Panc1 (cell line): ENCODE data around the gene CACNA1G. TPM values are rescaled to one million over a fixed set of nuclear protein-coding genes. Genes with fewer than 3 reads are reported as not detected.

ENCODE experiments used
- ATAC-seq: fragments of 200-7000 bp; cut with Tn5 transposase; 2 replicates; pipeline ENCODE4 v1.9.1; 2020; ENCODE audit warnings: mild to moderate bottlenecking, moderate library complexity
- BruUV-seq: library from RNA; stranded (reverse); fragments of 400-500 nt; replicated peaks from 2 replicates; lab custom pipeline; 2021; lab: Mats Ljungman, UMichigan
- CTCF ChIA-PET: fragments of 300-600 bp; sonication (Branson Sonifier 250); formaldehyde crosslinking; loops from one replicate; lab custom pipeline; 2022; ENCODE audit warnings: antibody characterized with exemption; lab: Charles Lee
- POLR2A ChIA-PET: fragments of 300-600 bp; sonication (Branson Sonifier 250); formaldehyde crosslinking; loops from one replicate; lab custom pipeline; 2022; ENCODE audit warnings: antibody characterized with exemption; lab: Charles Lee
- DNase-seq: peaks from one replicate; pipeline ENCODE4 v3.0.0-alpha.2; 2010; ENCODE audit warnings: low read depth, low spot score
- H3K27ac ChIP-seq: 2 replicates; pipeline ENCODE4 v1.5.1; 2011; ENCODE audit warnings: mild to moderate bottlenecking, low read length, inconsistent platforms
- H3K27me3 ChIP-seq: fragments of 200-500 bp; sonication (Bioruptor generic); 2 replicates; pipeline ENCODE4 v1.6.0; 2014; ENCODE audit warnings: low read length, inconsistent platforms; ENCODE audit not compliant: control insufficient read depth, insufficient read depth
- H3K36me3 ChIP-seq: fragments of 200-500 bp; sonication (Bioruptor generic); 2 replicates; pipeline ENCODE4 v1.5.1; 2014; ENCODE audit warnings: inconsistent platforms, mild to moderate bottlenecking, low read length, moderate library complexity; ENCODE audit not compliant: control insufficient read depth, insufficient read depth
- H3K4me1 ChIP-seq: 2 replicates; pipeline ENCODE4 v1.5.1; 2011; ENCODE audit warnings: inconsistent platforms, mild to moderate bottlenecking, low read length, moderate library complexity; ENCODE audit not compliant: control insufficient read depth, insufficient read depth
- H3K4me3 ChIP-seq, 2 experiments: 2 replicates each; pipeline ENCODE4 v1.5.1; 2011 to 2012; ENCODE audit warnings: low read depth in 2 of 2, low read length in 2 of 2, mild to moderate bottlenecking in 2 of 2, inconsistent platforms in 1 of 2, moderate library complexity in 1 of 2
- H3K9me3 ChIP-seq: fragments of 200-500 bp; sonication (Bioruptor generic); 2 replicates; pipeline ENCODE4 v1.5.1; 2014; ENCODE audit warnings: low read depth, mild to moderate bottlenecking, inconsistent platforms, low read length, moderate library complexity; ENCODE audit not compliant: control insufficient read depth, insufficient read depth
- POLR2AphosphoS5 ChIP-seq: IDR thresholded peaks from 2 replicates; pipeline ENCODE4 v1.6.1; 2012; ENCODE audit warnings: mild to moderate bottlenecking, low read depth, low read length, moderate library complexity
- SIN3A ChIP-seq: IDR thresholded peaks from 2 replicates; pipeline ENCODE4 v1.6.1; 2012; ENCODE audit warnings: low read depth, mild to moderate bottlenecking, low read length, moderate library complexity, borderline replicate concordance; ENCODE audit not compliant: insufficient read depth
- TCF7L2 ChIP-seq: IDR thresholded peaks from 2 replicates; pipeline ENCODE4 v1.6.1; 2011; ENCODE audit warnings: mild to moderate bottlenecking, low read depth, low read length, inconsistent platforms
- in situ Hi-C: cut with HindIII; loops from 2 replicates; pipeline ENCODE4 v1.10.0; 2016; ENCODE audit warnings: low sequenced_read_pairs, low pct_unique_long_range_greater_than_20kb
- intact Hi-C: fragments of 100-400 bp; cut with micrococcal nuclease; formaldehyde crosslinking; loops from one replicate; pipeline ENCODE4 v1.10.0; 2022; ENCODE audit not compliant: unreplicated experiment
- total RNA-seq: library from RNA; stranded (reverse); gene quantifications from one replicate; pipeline ENCODE4 v1.2.1, GENCODE V29; 2021; ENCODE audit not compliant: unreplicated experiment
- TF ChIP-seq, protein P1 (sequence below), 2 experiments: IDR thresholded peaks; 2 replicates each; pipeline ENCODE4 v1.6.1; 2011 to 2012; ENCODE audit warnings: low read depth in 2 of 2, control low read depth in 1 of 2, low read length in 1 of 2, mild to moderate bottlenecking in 1 of 2, moderate library complexity in 1 of 2; ENCODE audit not compliant: insufficient read depth in 1 of 2
- TF ChIP-seq, protein P2 (sequence below): fragments of 450-650 bp; IDR thresholded peaks from 2 replicates; pipeline ENCODE4 v1.5.1; 2017; ENCODE audit warnings: mild to moderate bottlenecking

Gene CACNA1G
- total RNA-seq, 1 experiment from 2014 or later: 10.0 TPM

DNA sequence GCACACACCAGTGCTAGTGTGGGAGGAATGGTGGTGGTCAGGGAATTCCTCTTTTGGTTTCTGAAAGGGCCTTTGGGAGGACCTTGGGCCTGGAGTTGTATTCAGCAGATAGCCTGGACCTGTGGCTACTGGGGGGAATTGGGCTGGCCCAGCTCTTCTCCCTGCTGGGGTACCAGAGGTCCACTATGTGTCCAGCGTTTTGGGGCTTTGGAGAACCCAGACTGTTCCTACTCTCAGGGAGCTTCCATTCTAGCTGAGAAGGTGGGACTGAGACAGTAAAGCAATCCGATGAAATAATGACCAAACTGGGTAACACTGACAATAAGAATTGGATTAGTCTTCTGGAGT, 25.6 kb upstream of the CACNA1G start:
- DNase-seq: no peak
- in situ Hi-C loops (no loop called here), intact Hi-C loops (loop anchor here (5.0 kb wide), 1 partner anchor 53 kb away; no protein-coding TSS in a partner anchor)
- Histone ChIP-seq H3K27me3 (no peaks in the 10 kb centered on the region), H3K27ac (peak overlapping the region; percentile 23; the same call in 1 of the 2 replicates), H3K36me3 (no peaks in the 10 kb centered on the region; the same call in 1 of the 2 replicates), H3K9me3 (no peaks in the 10 kb centered on the region), H3K4me3 (no peak overlapping the region), H3K4me1 (peaks cover 38% of the 10 kb centered on the region)
- POLR2A ChIA-PET: no interaction called here
- no peak for ATAC-seq
- no TSS peak for BruUV-seq
- no peak for TF ChIP-seq TCF7L2
- TF ChIP-seq, protein P1, sequence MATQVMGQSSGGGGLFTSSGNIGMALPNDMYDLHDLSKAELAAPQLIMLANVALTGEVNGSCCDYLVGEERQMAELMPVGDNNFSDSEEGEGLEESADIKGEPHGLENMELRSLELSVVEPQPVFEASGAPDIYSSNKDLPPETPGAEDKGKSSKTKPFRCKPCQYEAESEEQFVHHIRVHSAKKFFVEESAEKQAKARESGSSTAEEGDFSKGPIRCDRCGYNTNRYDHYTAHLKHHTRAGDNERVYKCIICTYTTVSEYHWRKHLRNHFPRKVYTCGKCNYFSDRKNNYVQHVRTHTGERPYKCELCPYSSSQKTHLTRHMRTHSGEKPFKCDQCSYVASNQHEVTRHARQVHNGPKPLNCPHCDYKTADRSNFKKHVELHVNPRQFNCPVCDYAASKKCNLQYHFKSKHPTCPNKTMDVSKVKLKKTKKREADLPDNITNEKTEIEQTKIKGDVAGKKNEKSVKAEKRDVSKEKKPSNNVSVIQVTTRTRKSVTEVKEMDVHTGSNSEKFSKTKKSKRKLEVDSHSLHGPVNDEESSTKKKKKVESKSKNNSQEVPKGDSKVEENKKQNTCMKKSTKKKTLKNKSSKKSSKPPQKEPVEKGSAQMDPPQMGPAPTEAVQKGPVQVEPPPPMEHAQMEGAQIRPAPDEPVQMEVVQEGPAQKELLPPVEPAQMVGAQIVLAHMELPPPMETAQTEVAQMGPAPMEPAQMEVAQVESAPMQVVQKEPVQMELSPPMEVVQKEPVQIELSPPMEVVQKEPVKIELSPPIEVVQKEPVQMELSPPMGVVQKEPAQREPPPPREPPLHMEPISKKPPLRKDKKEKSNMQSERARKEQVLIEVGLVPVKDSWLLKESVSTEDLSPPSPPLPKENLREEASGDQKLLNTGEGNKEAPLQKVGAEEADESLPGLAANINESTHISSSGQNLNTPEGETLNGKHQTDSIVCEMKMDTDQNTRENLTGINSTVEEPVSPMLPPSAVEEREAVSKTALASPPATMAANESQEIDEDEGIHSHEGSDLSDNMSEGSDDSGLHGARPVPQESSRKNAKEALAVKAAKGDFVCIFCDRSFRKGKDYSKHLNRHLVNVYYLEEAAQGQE (IDR thresholded peaks at IDR 0.05; ENCODE audit: insufficient read depth in 1 of 2, low read depth in 2 of 2, low read length in 1 of 2): no peak
- TF ChIP-seq SIN3A: no peak
- no peak for TF ChIP-seq POLR2AphosphoS5
- TF ChIP-seq, protein P2, sequence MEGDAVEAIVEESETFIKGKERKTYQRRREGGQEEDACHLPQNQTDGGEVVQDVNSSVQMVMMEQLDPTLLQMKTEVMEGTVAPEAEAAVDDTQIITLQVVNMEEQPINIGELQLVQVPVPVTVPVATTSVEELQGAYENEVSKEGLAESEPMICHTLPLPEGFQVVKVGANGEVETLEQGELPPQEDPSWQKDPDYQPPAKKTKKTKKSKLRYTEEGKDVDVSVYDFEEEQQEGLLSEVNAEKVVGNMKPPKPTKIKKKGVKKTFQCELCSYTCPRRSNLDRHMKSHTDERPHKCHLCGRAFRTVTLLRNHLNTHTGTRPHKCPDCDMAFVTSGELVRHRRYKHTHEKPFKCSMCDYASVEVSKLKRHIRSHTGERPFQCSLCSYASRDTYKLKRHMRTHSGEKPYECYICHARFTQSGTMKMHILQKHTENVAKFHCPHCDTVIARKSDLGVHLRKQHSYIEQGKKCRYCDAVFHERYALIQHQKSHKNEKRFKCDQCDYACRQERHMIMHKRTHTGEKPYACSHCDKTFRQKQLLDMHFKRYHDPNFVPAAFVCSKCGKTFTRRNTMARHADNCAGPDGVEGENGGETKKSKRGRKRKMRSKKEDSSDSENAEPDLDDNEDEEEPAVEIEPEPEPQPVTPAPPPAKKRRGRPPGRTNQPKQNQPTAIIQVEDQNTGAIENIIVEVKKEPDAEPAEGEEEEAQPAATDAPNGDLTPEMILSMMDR: no peak
- CTCF ChIA-PET: no interaction called here

DNA sequence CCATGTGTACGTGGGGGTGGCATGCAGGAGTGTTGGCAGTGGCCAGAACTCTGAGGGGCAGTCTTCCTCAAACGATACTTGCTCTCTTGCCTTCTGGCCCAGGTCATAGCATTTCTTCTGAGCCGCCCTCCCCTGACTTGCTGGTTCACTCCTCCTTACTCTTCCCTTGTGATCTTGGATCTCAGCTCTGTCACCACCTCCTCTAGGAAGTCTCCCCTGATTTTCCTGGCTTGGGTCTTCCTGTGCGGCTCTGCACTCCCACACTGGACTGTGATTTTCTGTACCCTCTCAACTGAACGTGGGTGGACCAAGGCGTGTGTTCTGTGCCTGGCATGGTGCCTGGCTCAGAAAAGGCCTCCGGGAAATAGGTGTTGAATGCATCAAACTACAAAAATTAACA, 25.1 kb upstream of the CACNA1G start:
- H3K27me3 ChIP-seq: no peaks in the 10 kb centered on the region
- H3K4me1 ChIP-seq: peaks cover 41% of the 10 kb centered on the region
- H3K9me3 ChIP-seq: no peaks in the 10 kb centered on the region
- no peak for DNase-seq
- H3K36me3 ChIP-seq: no peaks in the 10 kb centered on the region; the same call in 1 of the 2 replicates
- POLR2A ChIA-PET: no interaction called here
- no TSS peak for BruUV-seq
- no peak overlapping the region for H3K4me3 ChIP-seq
- H3K27ac ChIP-seq: no peak overlapping the region
- intact Hi-C loops: no loop called here
- CTCF ChIA-PET: no interaction called here
- ATAC-seq: no peak
- TF ChIP-seq SIN3A (no peak), POLR2AphosphoS5 (no peak), TCF7L2 (no peak)
- TF ChIP-seq, protein P1 (IDR thresholded peaks at IDR 0.05; ENCODE audit: insufficient read depth in 1 of 2, low read depth in 2 of 2, low read length in 1 of 2): no peak
- TF ChIP-seq, protein P2: no peak
- in situ Hi-C loops: no loop called here
